Measurements from ENCODE around the gene SYT9. TPM values are rescaled to one million over a fixed set of nuclear protein-coding genes. Genes with fewer than 3 reads are reported as not detected.

Gene SYT9
- total and polyA plus RNA-seq, 2 donors: 0.05 to 0.07 TPM

GRCh38 chr11:7347611-7348431, 96.1 kb downstream of the SYT9 start:
- no peaks in the 10 kb centered on the region for H3K4me1 ChIP-seq (ENCODE audit: control insufficient read depth in 2 of 2, insufficient read depth in 2 of 2, low read length in 2 of 2)
- 33% methylated on average over 6 of the region's 6 CpGs for WGBS
- no peak overlapping the region for H3K27ac ChIP-seq (ENCODE audit: low read depth in 1 of 2, low read length in 1 of 2)
- no peak overlapping the region for H3K4me3 ChIP-seq (ENCODE audit: low read length in 2 of 2)
- H3K27me3 ChIP-seq (ENCODE audit: control insufficient read depth in 2 of 2, insufficient read depth in 1 of 2, low read length in 1 of 2): no peaks in the 10 kb centered on the region
- no peak for DNase-seq (ENCODE audit: low read depth in 6 of 9, low spot score in 9 of 9)
- H3K36me3 ChIP-seq (ENCODE audit: control insufficient read depth in 2 of 2, insufficient read depth in 2 of 2, low read length in 1 of 2): no peaks in the 10 kb centered on the region
- no peaks in the 10 kb centered on the region for H3K9me3 ChIP-seq (ENCODE audit: control insufficient read depth in 2 of 2, insufficient read depth in 1 of 2, low read length in 1 of 2)

- Histone ChIP-seq H3K27ac (ENCODE audit: low read depth in 1 of 2, low read length in 1 of 2) (no peak overlapping the region), H3K4me1 (ENCODE audit: control insufficient read depth in 2 of 2, insufficient read depth in 2 of 2, low read length in 2 of 2) (no peaks in the 10 kb centered on the region), H3K27me3 (ENCODE audit: control insufficient read depth in 2 of 2, insufficient read depth in 1 of 2, low read length in 1 of 2) (no peaks in the 10 kb centered on the region), H3K4me3 (ENCODE audit: low read length in 2 of 2) (no peak overlapping the region), H3K9me3 (ENCODE audit: control insufficient read depth in 2 of 2, insufficient read depth in 1 of 2, low read length in 1 of 2) (no peaks in the 10 kb centered on the region), H3K36me3 (ENCODE audit: control insufficient read depth in 2 of 2, insufficient read depth in 2 of 2, low read length in 1 of 2) (no peaks in the 10 kb centered on the region)
- DNase-seq (ENCODE audit: low read depth in 6 of 9, low spot score in 9 of 9): no peak
- 75% methylated on average over 8 of the region's 8 CpGs for WGBS
Measured at GRCh38 chr11:7348432-7349304, 97.0 kb downstream of the SYT9 start.

- H3K36me3 ChIP-seq (ENCODE audit: control insufficient read depth in 2 of 2, insufficient read depth in 2 of 2, low read length in 1 of 2): no peaks in the 10 kb centered on the region
- H3K9me3 ChIP-seq (ENCODE audit: control insufficient read depth in 2 of 2, insufficient read depth in 1 of 2, low read length in 1 of 2): no peaks in the 10 kb centered on the region
- 92% methylated on average over 5 of the region's 5 CpGs for WGBS
- H3K27me3 ChIP-seq (ENCODE audit: control insufficient read depth in 2 of 2, insufficient read depth in 1 of 2, low read length in 1 of 2): no peaks in the 10 kb centered on the region
- no peak for DNase-seq (ENCODE audit: low read depth in 6 of 9, low spot score in 9 of 9)
- H3K27ac ChIP-seq (ENCODE audit: low read depth in 1 of 2, low read length in 1 of 2): no peak overlapping the region
- H3K4me1 ChIP-seq (ENCODE audit: control insufficient read depth in 2 of 2, insufficient read depth in 2 of 2, low read length in 2 of 2): no peaks in the 10 kb centered on the region
- no peak overlapping the region for H3K4me3 ChIP-seq (ENCODE audit: low read length in 2 of 2)
Measured at GRCh38 chr11:7351228-7351627, 99.5 kb downstream of the SYT9 start.

GRCh38 chr11:7353100-7353499, 101.4 kb downstream of the SYT9 start:
- Histone ChIP-seq H3K9me3 (ENCODE audit: control insufficient read depth in 2 of 2, insufficient read depth in 1 of 2, low read length in 1 of 2) (no peaks in the 10 kb centered on the region), H3K4me1 (ENCODE audit: control insufficient read depth in 2 of 2, insufficient read depth in 2 of 2, low read length in 2 of 2) (no peaks in the 10 kb centered on the region), H3K27me3 (ENCODE audit: control insufficient read depth in 2 of 2, insufficient read depth in 1 of 2, low read length in 1 of 2) (no peaks in the 10 kb centered on the region), H3K36me3 (ENCODE audit: control insufficient read depth in 2 of 2, insufficient read depth in 2 of 2, low read length in 1 of 2) (no peaks in the 10 kb centered on the region), H3K4me3 (ENCODE audit: low read length in 2 of 2) (no peak overlapping the region), H3K27ac (ENCODE audit: low read depth in 1 of 2, low read length in 1 of 2) (no peak overlapping the region)
- 48% methylated on average over 4 of the region's 4 CpGs for WGBS
- peak in 1 of 9 donors; percentile 8 for DNase-seq (ENCODE audit: low read depth in 6 of 9, low spot score in 9 of 9)

GRCh38 chr11:7364660-7365059, 113.0 kb downstream of the SYT9 start:
- Histone ChIP-seq H3K27ac (ENCODE audit: low read depth in 1 of 2, low read length in 1 of 2) (no peak overlapping the region), H3K36me3 (ENCODE audit: control insufficient read depth in 2 of 2, insufficient read depth in 2 of 2, low read length in 1 of 2) (no peaks in the 10 kb centered on the region), H3K27me3 (ENCODE audit: control insufficient read depth in 2 of 2, insufficient read depth in 1 of 2, low read length in 1 of 2) (no peaks in the 10 kb centered on the region), H3K4me3 (ENCODE audit: low read length in 2 of 2) (no peak overlapping the region), H3K9me3 (ENCODE audit: control insufficient read depth in 2 of 2, insufficient read depth in 1 of 2, low read length in 1 of 2) (no peaks in the 10 kb centered on the region), H3K4me1 (ENCODE audit: control insufficient read depth in 2 of 2, insufficient read depth in 2 of 2, low read length in 2 of 2) (no peaks in the 10 kb centered on the region)
- DNase-seq (ENCODE audit: low read depth in 6 of 9, low spot score in 9 of 9): no peak
- WGBS: 86% methylated on average over 1 of the region's 1 CpG

GRCh38 chr11:7367803-7368202, 116.1 kb downstream of the SYT9 start:
- no peak for DNase-seq (ENCODE audit: low read depth in 6 of 9, low spot score in 9 of 9)

GRCh38 chr11:7376386-7376785, 124.7 kb downstream of the SYT9 start:
- Histone ChIP-seq H3K27ac (ENCODE audit: low read depth in 1 of 2, low read length in 1 of 2) (no peak overlapping the region), H3K4me1 (ENCODE audit: control insufficient read depth in 2 of 2, insufficient read depth in 2 of 2, low read length in 2 of 2) (no peaks in the 10 kb centered on the region), H3K27me3 (ENCODE audit: control insufficient read depth in 2 of 2, insufficient read depth in 1 of 2, low read length in 1 of 2) (no peaks in the 10 kb centered on the region), H3K9me3 (ENCODE audit: control insufficient read depth in 2 of 2, insufficient read depth in 1 of 2, low read length in 1 of 2) (no peaks in the 10 kb centered on the region), H3K4me3 (ENCODE audit: low read length in 2 of 2) (no peak overlapping the region), H3K36me3 (ENCODE audit: control insufficient read depth in 2 of 2, insufficient read depth in 2 of 2, low read length in 1 of 2) (no peaks in the 10 kb centered on the region)
- 98% methylated on average over 1 of the region's 1 CpG for WGBS
- DNase-seq (ENCODE audit: low read depth in 6 of 9, low spot score in 9 of 9): no peak

More at GRCh38 chr11:7367803-7368202, 116.1 kb downstream of the SYT9 start:
- no peaks in the 10 kb centered on the region for H3K4me1 ChIP-seq (ENCODE audit: control insufficient read depth in 2 of 2, insufficient read depth in 2 of 2, low read length in 2 of 2)
- H3K27me3 ChIP-seq (ENCODE audit: control insufficient read depth in 2 of 2, insufficient read depth in 1 of 2, low read length in 1 of 2): no peaks in the 10 kb centered on the region
- H3K27ac ChIP-seq (ENCODE audit: low read depth in 1 of 2, low read length in 1 of 2): no peak overlapping the region
- H3K36me3 ChIP-seq (ENCODE audit: control insufficient read depth in 2 of 2, insufficient read depth in 2 of 2, low read length in 1 of 2): no peaks in the 10 kb centered on the region
- H3K4me3 ChIP-seq (ENCODE audit: low read length in 2 of 2): no peak overlapping the region
- H3K9me3 ChIP-seq (ENCODE audit: control insufficient read depth in 2 of 2, insufficient read depth in 1 of 2, low read length in 1 of 2): no peaks in the 10 kb centered on the region

- 52% methylated on average over 2 of the region's 2 CpGs for WGBS
- no peaks in the 10 kb centered on the region for H3K4me1 ChIP-seq (ENCODE audit: control insufficient read depth in 2 of 2, insufficient read depth in 2 of 2, low read length in 2 of 2)
- no peak overlapping the region for H3K27ac ChIP-seq (ENCODE audit: low read depth in 1 of 2, low read length in 1 of 2)
- DNase-seq (ENCODE audit: low read depth in 6 of 9, low spot score in 9 of 9): no peak
- H3K9me3 ChIP-seq (ENCODE audit: control insufficient read depth in 2 of 2, insufficient read depth in 1 of 2, low read length in 1 of 2): no peaks in the 10 kb centered on the region
- H3K4me3 ChIP-seq (ENCODE audit: low read length in 2 of 2): no peak overlapping the region
- no peaks in the 10 kb centered on the region for H3K36me3 ChIP-seq (ENCODE audit: control insufficient read depth in 2 of 2, insufficient read depth in 2 of 2, low read length in 1 of 2)
- no peaks in the 10 kb centered on the region for H3K27me3 ChIP-seq (ENCODE audit: control insufficient read depth in 2 of 2, insufficient read depth in 1 of 2, low read length in 1 of 2)
Measured at GRCh38 chr11:7381937-7382336, 130.2 kb downstream of the SYT9 start.

GRCh38 chr11:7383406-7383805, 131.7 kb downstream of the SYT9 start:
- Histone ChIP-seq H3K4me1 (ENCODE audit: control insufficient read depth in 2 of 2, insufficient read depth in 2 of 2, low read length in 2 of 2) (no peaks in the 10 kb centered on the region), H3K27me3 (ENCODE audit: control insufficient read depth in 2 of 2, insufficient read depth in 1 of 2, low read length in 1 of 2) (no peaks in the 10 kb centered on the region), H3K4me3 (ENCODE audit: low read length in 2 of 2) (no peak overlapping the region), H3K36me3 (ENCODE audit: control insufficient read depth in 2 of 2, insufficient read depth in 2 of 2, low read length in 1 of 2) (no peaks in the 10 kb centered on the region), H3K9me3 (ENCODE audit: control insufficient read depth in 2 of 2, insufficient read depth in 1 of 2, low read length in 1 of 2) (no peaks in the 10 kb centered on the region), H3K27ac (ENCODE audit: low read depth in 1 of 2, low read length in 1 of 2) (no peak overlapping the region)
- no peak for DNase-seq (ENCODE audit: low read depth in 6 of 9, low spot score in 9 of 9)
- 67% methylated on average over 4 of the region's 4 CpGs for WGBS

Data from thymus (tissue), 11 donors.